GM10248 (cell line): ENCODE data around the gene ADCY6.

Experiments
- CTCF ChIA-PET: fragments of 300-600 bp; sonication (Branson Sonifier 250); formaldehyde crosslinking; extraction: SDS; loops from one replicate; lab custom pipeline; 2021; ENCODE audit warnings: antibody characterized with exemption; lab: Yijun Ruan, JAX
- POLR2A ChIA-PET: fragments of 350-650 bp; sonication (Branson Sonifier 250); formaldehyde crosslinking; extraction: SDS; loops from one replicate; lab custom pipeline; 2020; ENCODE audit warnings: antibody characterized with exemption; lab: Yijun Ruan, JAX
- DNase-seq: peaks from one replicate; pipeline ENCODE4 v3.0.0; 2012; ENCODE audit errors: extremely low spot score
- TF ChIP-seq, protein P1 (sequence below): IDR thresholded peaks from 2 replicates; pipeline ENCODE4 v1.5.1; 2012; ENCODE audit warnings: mild to moderate bottlenecking, low read depth; ENCODE audit errors: extremely low read depth, missing control alignments, control extremely low read depth

ADCY6 gene

DNA sequence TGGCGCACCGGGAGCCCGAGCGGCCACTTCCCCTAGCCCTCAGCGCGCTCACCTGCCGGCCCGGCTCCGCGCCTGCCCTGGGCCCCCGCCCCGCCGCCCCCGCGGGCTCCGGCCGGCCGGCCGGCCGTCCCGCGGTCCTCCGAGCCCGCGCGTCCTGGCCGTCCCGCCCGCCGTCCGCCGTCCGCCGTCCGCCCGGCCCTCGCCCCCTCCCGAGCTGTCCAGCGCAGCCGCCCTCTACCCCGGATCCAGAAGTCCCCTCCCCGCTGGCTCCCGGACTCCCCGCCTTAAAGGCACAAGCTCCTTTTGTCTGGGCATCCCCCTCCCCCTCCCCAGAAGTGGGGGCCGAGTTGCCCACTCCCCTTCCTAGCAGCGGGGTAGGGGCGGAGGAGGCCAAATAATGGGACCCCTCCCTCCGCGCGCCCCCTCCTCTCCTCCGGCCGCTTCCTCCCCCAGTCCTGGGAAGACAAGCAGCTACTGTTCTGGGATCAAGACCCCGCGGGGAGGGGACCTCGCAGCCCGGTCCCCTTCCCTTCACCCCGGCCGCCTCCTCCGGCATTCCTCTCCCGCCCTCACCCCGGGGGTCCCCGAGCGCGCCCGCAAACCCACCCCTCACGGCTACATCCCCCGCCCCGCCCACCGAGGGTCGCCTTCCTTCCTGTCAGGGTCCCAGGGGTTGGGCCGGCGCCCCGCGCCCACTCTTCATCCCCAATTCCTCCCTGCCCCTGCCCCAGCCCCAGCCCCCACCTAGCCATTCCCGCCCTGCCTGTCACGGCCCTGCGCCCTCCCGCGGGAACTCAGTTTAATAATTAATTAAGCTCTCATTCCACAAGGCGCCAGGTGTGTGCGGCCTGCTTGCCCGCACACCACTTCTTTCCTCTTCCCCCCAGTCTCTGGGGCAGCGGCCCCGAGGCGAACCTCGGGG lies at the start of gene ADCY6:
Gene ADCY6 (minus strand): TSS at position 236 of the 922 bp plus-strand sequence. CDS start 5,655 bp downstream, outside the sequence.
- TF ChIP-seq, protein P1, sequence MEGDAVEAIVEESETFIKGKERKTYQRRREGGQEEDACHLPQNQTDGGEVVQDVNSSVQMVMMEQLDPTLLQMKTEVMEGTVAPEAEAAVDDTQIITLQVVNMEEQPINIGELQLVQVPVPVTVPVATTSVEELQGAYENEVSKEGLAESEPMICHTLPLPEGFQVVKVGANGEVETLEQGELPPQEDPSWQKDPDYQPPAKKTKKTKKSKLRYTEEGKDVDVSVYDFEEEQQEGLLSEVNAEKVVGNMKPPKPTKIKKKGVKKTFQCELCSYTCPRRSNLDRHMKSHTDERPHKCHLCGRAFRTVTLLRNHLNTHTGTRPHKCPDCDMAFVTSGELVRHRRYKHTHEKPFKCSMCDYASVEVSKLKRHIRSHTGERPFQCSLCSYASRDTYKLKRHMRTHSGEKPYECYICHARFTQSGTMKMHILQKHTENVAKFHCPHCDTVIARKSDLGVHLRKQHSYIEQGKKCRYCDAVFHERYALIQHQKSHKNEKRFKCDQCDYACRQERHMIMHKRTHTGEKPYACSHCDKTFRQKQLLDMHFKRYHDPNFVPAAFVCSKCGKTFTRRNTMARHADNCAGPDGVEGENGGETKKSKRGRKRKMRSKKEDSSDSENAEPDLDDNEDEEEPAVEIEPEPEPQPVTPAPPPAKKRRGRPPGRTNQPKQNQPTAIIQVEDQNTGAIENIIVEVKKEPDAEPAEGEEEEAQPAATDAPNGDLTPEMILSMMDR: no peak
- DNase-seq: peak; percentile 68
- ChIA-PET POLR2A (no interaction called here), CTCF (interaction anchor here (0.9 to 2.2 kb wide), 3 partner anchors 31 to 36 kb away, joined by 3 to 12 read pairs (median 4); no protein-coding TSS in a partner anchor)

DNA sequence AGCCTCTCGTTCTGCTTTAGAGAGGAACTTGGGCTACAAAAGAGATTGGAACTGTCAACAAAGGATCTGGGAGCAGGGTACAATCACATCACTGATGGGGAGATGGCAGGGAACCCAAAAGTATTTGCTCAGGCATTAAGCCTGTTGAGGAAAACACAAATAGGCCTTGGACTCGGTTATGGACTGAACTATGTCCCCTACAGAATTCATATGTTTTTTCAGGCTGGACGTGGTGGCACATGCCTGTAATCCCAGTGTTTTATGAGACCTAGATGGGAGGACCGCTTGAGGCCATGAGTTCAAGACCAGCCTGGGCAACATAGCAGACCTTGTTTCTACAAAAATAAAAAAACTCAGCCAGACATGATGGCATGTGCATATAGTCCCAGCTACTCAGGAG lies 49.2 kb upstream of the ADCY6 start:
- POLR2A ChIA-PET: no interaction called here
- TF ChIP-seq, protein P1: no peak
- DNase-seq: no peak
- CTCF ChIA-PET: interaction anchor here (1.5 to 3.9 kb wide), 4 partner anchors 14 to 53 kb away, joined by 7 to 17 read pairs (median 10); partner anchors contain the start of gene DDX23

DNA sequence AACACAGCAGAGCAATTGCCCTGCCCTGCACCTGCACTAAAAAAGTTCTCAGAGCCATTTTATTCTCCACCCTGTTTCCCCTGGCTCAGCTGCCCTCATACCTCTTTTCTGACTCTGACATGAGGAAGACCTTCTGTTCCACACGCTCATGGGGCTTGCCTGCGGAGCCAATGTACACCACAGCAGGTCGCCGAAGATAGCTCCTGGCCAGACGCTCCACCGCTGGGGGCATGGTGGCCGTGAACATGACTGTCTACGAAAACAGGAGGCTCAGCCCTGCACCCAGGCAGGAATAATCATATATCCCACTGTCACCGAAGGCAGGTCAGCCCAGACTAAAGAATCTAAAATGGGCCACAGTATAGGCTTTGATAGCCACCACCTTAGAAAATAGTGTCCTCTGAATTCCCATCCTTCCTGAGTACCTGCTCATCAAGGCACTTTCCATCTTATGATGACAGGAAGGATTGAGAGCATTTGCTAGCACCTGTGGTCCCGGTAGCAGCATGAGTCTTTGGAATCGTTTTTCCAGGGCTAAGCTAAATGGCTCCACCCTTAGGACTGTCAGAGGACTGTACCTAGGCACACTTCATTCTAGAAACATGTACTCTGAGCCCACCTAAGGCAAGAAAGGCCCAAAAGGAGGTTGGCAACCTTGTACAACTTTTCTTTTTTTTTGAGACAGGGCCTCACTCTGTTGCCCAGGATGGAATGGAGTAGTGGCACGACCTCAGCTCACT lies 43.6 kb upstream of the ADCY6 start:
- no peak for DNase-seq
- ChIA-PET CTCF (interaction anchor here (0.9 to 4.1 kb wide), 5 partner anchors 13 to 29 kb away, joined by 3 to 16 read pairs (median 8); partner anchors contain the start of gene DDX23), POLR2A (no interaction called here)
- TF ChIP-seq, protein P1: no peak

DNA sequence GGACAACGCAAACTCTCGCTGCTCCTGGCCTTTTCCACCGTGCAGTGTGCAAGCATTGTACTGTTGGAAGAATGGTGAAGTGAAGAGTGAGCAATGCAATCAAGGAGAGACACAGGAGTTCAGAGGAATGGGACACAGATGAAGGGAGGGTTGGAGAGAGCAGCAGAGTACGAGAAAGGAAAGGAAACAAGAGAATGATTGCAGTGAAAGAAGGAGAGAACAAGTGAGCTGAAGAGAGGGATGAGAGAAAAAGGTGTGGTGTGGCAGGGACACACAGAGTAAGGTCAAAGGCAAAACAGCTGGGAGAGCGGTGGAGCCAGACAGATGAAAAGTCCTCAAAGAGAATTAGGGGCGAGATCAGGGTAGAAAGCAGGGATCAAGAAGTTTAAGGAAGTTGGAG lies 42.4 kb upstream of the ADCY6 start:
- ChIA-PET POLR2A (interaction anchor here (0.7 kb wide), 1 partner anchor 358 kb away, joined by 3 read pairs; the partner anchor contains the start of gene TUBA1A), CTCF (interaction anchor here (0.9 to 4.1 kb wide), 6 partner anchors 15 to 59 kb away, joined by 3 to 16 read pairs (median 4); partner anchors contain the start of gene DDX23)
- TF ChIP-seq, protein P1: no peak
- no peak for DNase-seq

DNA sequence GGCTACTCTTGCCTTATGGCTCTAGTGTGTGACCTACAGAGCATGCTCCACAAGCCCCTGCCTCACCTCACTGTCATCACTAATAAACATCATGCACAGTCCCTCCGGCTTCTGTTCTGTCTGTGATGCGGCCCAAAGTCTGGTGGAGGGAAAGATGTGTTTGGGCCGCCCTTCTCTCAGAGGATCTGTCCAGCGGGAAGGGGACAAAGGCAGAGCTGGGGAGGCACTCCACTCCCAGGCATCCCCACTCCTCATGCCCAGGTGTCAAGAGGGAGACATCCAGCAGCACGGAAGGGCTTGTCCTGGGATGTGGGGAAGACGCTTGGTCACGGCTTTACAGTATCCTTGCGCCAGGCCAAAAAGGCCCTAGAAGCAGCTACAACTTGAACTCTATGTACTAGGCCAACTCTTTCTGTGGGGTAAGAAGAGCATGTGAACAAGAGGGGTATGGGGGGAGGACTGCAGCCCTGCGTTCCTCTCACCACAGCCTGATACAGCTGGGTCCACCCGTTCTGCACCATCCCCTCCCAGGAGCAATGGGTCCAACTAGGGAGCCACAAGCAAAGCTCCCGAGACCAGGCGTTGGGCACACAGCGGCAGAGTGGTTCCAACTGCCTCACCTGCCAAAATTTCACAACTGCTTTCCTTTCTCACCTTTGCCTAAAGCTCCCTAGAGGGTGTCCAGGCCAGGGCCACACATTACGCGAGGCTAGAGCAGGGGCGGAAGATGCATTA lies 40.1 kb upstream of the ADCY6 start:
- CTCF ChIA-PET: interaction anchor here (1.9 to 7.6 kb wide), 2 partner anchors 9 to 13 kb away, joined by 5 to 70 read pairs; no protein-coding TSS in a partner anchor

More for the DNA sequence above, 40.1 kb upstream of the ADCY6 start:
- POLR2A ChIA-PET: no interaction called here
- DNase-seq: no peak
- TF ChIP-seq, protein P1: no peak
